ENCODE data around the gene ARHGEF2. TPM values are rescaled to one million over a fixed set of nuclear protein-coding genes. Genes with fewer than 3 reads are reported as not detected.
A peak's percentile ranks its signal among the peaks of the same experiment; 100 is the strongest.

ARHGEF2 gene
- total and polyA plus RNA-seq, 11 donors = 23.9 to 98.6 (median 57.0) TPM

DNA sequence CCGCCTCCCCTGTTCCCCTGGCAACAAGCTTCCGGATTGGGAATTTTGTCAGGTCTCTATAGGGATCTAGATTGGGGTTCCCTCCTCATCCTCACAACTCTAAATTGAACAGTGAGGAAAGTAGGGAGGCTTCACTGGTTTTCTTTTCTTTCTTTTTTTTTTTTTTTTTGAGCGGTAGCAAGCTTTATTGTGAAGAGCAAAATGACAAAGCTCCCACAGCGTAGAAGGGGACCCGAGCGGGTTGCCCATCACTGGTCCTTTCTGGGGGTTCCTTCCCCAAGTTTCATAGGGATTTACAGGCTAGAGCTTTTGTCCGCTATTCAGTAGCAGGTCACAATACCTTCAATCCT is 10.3 kb downstream of the ARHGEF2 start:
- TF ChIP-seq, protein P1, sequence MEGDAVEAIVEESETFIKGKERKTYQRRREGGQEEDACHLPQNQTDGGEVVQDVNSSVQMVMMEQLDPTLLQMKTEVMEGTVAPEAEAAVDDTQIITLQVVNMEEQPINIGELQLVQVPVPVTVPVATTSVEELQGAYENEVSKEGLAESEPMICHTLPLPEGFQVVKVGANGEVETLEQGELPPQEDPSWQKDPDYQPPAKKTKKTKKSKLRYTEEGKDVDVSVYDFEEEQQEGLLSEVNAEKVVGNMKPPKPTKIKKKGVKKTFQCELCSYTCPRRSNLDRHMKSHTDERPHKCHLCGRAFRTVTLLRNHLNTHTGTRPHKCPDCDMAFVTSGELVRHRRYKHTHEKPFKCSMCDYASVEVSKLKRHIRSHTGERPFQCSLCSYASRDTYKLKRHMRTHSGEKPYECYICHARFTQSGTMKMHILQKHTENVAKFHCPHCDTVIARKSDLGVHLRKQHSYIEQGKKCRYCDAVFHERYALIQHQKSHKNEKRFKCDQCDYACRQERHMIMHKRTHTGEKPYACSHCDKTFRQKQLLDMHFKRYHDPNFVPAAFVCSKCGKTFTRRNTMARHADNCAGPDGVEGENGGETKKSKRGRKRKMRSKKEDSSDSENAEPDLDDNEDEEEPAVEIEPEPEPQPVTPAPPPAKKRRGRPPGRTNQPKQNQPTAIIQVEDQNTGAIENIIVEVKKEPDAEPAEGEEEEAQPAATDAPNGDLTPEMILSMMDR (IDR thresholded peaks at IDR 0.05) = no peak
- TF ChIP-seq POLR2A (IDR thresholded peaks at IDR 0.05) = no peak
- no peaks in the 10 kb centered on the region for H3K9me3 ChIP-seq
- peak overlapping the region; percentile 68 to 100 (median 90) for H3K27ac ChIP-seq
- peak overlapping the region in 8 of 12 donors; percentile 15 to 36 (median 20) for H3K4me3 ChIP-seq
- peaks cover 20 to 92% (median 78%) of the 10 kb centered on the region in 12 donors for H3K4me1 ChIP-seq
- ATAC-seq = no peak
- WGBS, 4 donors = 46 to 54% (median 49%) methylated on average over 7 of the region's 7 CpGs
- H3K27me3 ChIP-seq = no peaks in the 10 kb centered on the region
- DNase-seq = no peak
- H3K36me3 ChIP-seq = peaks cover 4 to 84% (median 61%) of the 10 kb centered on the region in 9 donors
- intact Hi-C loops (cut with DNase I) = no loop called here

DNA sequence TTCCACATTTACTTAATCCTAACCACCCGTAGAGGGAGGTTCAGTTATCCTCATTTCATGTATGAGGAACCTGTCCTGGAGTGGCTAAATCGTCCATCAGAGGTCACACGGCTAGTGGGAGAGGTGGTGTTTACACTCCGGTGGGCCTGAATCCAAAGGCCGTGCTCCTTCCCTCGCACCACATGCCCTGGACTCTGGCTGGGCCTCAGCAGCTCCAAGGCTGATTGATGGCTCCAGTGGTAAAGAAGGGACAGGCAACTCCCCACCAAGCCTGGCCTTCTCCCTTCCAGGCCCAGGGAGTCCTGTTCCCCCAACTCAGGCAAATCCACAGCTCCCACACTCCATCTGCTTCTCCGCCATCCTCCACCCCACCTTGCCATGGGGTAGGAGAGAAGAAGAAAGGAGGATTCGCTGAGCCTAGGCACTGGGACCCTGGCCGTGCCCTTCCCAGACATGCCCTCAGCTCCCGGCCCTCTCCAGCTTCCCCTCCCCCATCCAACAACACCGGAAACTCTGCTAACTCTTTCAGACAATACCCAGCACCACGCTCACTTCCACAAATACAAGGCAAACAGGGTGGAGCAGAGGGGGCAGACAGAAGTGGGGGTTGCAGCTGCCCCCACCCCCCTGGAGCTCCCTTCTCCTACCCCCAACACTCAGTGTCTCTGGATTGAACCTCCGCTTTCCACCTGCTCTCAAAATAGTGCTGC is 10.9 kb downstream of the ARHGEF2 start:
- peaks cover 25 to 92% (median 78%) of the 10 kb centered on the region in 12 donors for H3K4me1 ChIP-seq
- H3K4me3 ChIP-seq = peak overlapping the region in 8 of 12 donors; percentile 15 to 36 (median 20)
- intact Hi-C loops (cut with DNase I) = no loop called here
- no peaks in the 10 kb centered on the region for H3K9me3 ChIP-seq
- ATAC-seq (peak; percentile 30 to 71 (median 47)), DNase-seq (peak in 4 of 5 donors; percentile 61 to 76 (median 74))
- no peaks in the 10 kb centered on the region for H3K27me3 ChIP-seq
- peak overlapping the region; percentile 68 to 100 (median 90) for H3K27ac ChIP-seq
- no peak for TF ChIP-seq POLR2A (IDR thresholded peaks at IDR 0.05)
- TF ChIP-seq, protein P1 (IDR thresholded peaks at IDR 0.05) = no peak
- WGBS, 4 donors = 11 to 19% (median 15%) methylated on average over 13 of the region's 13 CpGs
- peaks cover 4 to 86% (median 62%) of the 10 kb centered on the region in 9 donors for H3K36me3 ChIP-seq

DNA sequence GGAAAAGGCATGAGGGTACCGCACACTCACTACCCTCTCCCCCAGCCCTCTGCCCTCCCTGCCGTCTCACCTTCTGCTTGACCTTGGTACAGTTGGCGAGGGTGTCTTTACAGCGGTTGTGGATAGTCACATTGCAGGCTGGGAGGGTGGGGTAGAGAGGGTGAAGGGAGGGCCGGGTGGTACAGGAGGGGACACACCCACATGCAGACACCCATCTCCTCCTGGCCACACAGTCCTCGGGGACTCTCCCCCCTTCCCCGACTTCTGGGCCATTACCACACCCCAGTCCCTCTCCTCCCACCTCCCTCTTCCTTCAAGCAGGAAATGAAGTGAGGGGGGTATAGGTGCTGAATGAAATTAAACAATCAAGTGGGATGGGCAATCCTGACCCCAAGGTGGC is 11.6 kb downstream of the ARHGEF2 start:
- Histone ChIP-seq H3K4me1 (peaks cover 27 to 92% (median 79%) of the 10 kb centered on the region in 12 donors), H3K9me3 (no peaks in the 10 kb centered on the region), H3K27ac (peak overlapping the region; percentile 68 to 100 (median 90)), H3K27me3 (no peaks in the 10 kb centered on the region), H3K4me3 (peak overlapping the region in 1 of 12 donors; percentile 21), H3K36me3 (peaks cover 4 to 86% (median 69%) of the 10 kb centered on the region in 9 donors)
- DNase-seq (peak in 1 of 5 donors; percentile 44), ATAC-seq (peak; percentile 19 to 47 (median 32))
- TF ChIP-seq, protein P1 (IDR thresholded peaks at IDR 0.05) = no peak
- no peak for TF ChIP-seq POLR2A (IDR thresholded peaks at IDR 0.05)
- WGBS, 4 donors = 20 to 41% (median 28%) methylated on average over 6 to 7 of the region's 7 CpGs
- intact Hi-C loops (cut with DNase I) = loop anchor here in 1 of 10 donors (1.0 kb wide), 1 partner anchor 12 kb away; the partner anchor contains the start of gene ARHGEF2

DNA sequence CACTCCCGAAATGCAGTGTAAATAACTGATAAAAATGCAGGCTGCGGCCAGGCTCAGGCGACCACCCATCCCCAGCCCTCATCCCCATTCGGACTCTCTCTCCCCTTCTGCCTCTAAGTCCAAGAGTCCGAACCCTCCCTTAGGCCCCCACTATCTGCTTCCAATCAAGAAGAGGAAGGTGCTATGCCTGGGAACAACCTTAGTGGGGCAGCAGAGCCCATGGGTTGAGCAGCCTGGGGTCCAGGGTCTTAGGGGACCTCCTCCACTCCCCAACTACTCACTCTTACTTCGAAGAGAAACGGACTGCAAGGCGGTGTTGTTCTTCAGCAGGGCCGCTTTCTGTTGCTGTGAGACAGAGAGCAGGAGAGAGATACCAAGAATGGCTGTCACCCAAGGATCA is 12.2 kb downstream of the ARHGEF2 start:
- no peaks in the 10 kb centered on the region for H3K9me3 ChIP-seq
- no peak for TF ChIP-seq POLR2A (IDR thresholded peaks at IDR 0.05)
- TF ChIP-seq, protein P1 (IDR thresholded peaks at IDR 0.05) = peak in 8 of 12 donors; percentile 13 to 42 (median 26)
- intact Hi-C loops (cut with DNase I) = loop anchor here in 1 of 10 donors (1.0 kb wide), 1 partner anchor 12 kb away; the partner anchor contains the start of gene ARHGEF2
- DNase-seq = no peak
- H3K27me3 ChIP-seq = no peaks in the 10 kb centered on the region
- no peak overlapping the region for H3K4me3 ChIP-seq
- H3K27ac ChIP-seq = peak overlapping the region; percentile 56 to 100 (median 90)
- peaks cover 4 to 91% (median 75%) of the 10 kb centered on the region in 9 donors for H3K36me3 ChIP-seq
- peak in 1 of 4 donors; percentile 1 for ATAC-seq
- 45 to 56% (median 48%) methylated on average over 9 of the region's 9 CpGs for WGBS, 4 donors
- H3K4me1 ChIP-seq = peaks cover 30 to 92% (median 77%) of the 10 kb centered on the region in 12 donors
